Right lung (tissue), 10 donors: ENCODE results near the gene TNFRSF25. TPM values are rescaled to one million over a fixed set of nuclear protein-coding genes. Genes with fewer than 3 reads are reported as not detected.

Source experiments
- DNase-seq, 2 donors: peaks; one replicate each; pipeline ENCODE4 v3.0.0-alpha.2; 2013
- long read RNA-seq, 8 donors: transcript quantifications; one replicate each; lab custom pipeline, GENCODE V29; 2026
- polyA plus RNA-seq, 5 donors: library from polyadenylated mRNA; unstranded; fragments of 120-200 nt; gene quantifications; one replicate each; pipeline versions ENCODE4 v1.2.1 to v1.2.3, GENCODE V29; 2013; ENCODE audit warnings: inconsistent platforms in 1 of 5, low replicate concordance in 1 of 5; ENCODE audit not compliant: insufficient read length in 5 of 5, insufficient read depth in 1 of 5

Gene TNFRSF25, protein sequence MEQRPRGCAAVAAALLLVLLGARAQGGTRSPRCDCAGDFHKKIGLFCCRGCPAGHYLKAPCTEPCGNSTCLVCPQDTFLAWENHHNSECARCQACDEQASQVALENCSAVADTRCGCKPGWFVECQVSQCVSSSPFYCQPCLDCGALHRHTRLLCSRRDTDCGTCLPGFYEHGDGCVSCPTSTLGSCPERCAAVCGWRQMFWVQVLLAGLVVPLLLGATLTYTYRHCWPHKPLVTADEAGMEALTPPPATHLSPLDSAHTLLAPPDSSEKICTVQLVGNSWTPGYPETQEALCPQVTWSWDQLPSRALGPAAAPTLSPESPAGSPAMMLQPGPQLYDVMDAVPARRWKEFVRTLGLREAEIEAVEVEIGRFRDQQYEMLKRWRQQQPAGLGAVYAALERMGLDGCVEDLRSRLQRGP
- 10 to 100 TPM; 16.5 to 32.9 (median 27.1) TPM for polyA plus RNA-seq
- long read RNA-seq, donor 1, transcript TNFRSF25-211 (4 exons, 1,591 nt) = major isoform, 9 of 23 reads
- long read RNA-seq, donor 1, partial matches to known transcripts = 12 of 23 reads
- long read RNA-seq, donor 1, other reads (novel, unspliced or antisense) = 0 of 23 reads
- long read RNA-seq, donor 2, partial matches to known transcripts = 0 of 3 reads
- long read RNA-seq, donor 2, other reads (novel, unspliced or antisense) = 0 of 3 reads
- long read RNA-seq, donor 3, transcript TNFRSF25-211 (4 exons, 1,591 nt) = major isoform, 10 of 24 reads
- long read RNA-seq, donor 3, partial matches to known transcripts = 10 of 24 reads
- long read RNA-seq, donor 3, other reads (novel, unspliced or antisense) = 0 of 24 reads
- long read RNA-seq, donor 4, partial matches to known transcripts = 0 of 4 reads
- long read RNA-seq, donor 4, other reads (novel, unspliced or antisense) = 0 of 4 reads
- long read RNA-seq, donor 5, partial matches to known transcripts = 5 of 11 reads
- long read RNA-seq, donor 5, other reads (novel, unspliced or antisense) = 0 of 11 reads
- long read RNA-seq, donor 6, transcript TNFRSF25-211 (4 exons, 1,591 nt) = major isoform, 11 of 24 reads
- long read RNA-seq, donor 6, partial matches to known transcripts = 6 of 24 reads
- long read RNA-seq, donor 6, other reads (novel, unspliced or antisense) = 0 of 24 reads
- long read RNA-seq, donor 7, transcript TNFRSF25-211 (4 exons, 1,591 nt) = major isoform, 8 of 36 reads
- long read RNA-seq, donor 7, transcript TNFRSF25-204 (10 exons, 1,625 nt) = minor isoform, 5 of 36 reads
- long read RNA-seq, donor 7, partial matches to known transcripts = 16 of 36 reads
- long read RNA-seq, donor 7, other reads (novel, unspliced or antisense) = 0 of 36 reads
- long read RNA-seq, donor 8, partial matches to known transcripts = 0 of 2 reads
- long read RNA-seq, donor 8, other reads (novel, unspliced or antisense) = 0 of 2 reads

DNA sequence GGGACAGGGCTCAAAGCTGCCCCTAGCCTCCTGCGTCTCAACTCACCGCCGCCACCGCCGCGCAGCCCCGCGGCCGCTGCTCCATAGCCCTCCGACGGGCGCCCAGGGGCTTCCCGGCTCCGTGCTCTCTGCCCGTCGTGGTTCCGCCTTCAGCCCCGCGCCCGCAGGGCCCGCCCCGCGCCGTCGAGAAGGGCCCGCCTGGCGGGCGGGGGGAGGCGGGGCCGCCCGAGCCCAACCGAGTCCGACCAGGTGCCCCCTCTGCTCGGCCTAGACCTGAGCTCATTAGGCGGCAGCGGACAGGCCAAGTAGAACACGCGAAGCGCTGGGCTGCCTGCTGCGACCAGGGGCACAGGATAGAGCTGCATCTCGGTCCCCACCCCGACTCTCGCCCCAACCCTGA is at the start of gene TNFRSF25:
TNFRSF25 (minus strand) TSS at position 151 of the 400 bp plus-strand sequence; CDS start at position 85, 66 bp downstream.
- DNase-seq = no peak

DNA sequence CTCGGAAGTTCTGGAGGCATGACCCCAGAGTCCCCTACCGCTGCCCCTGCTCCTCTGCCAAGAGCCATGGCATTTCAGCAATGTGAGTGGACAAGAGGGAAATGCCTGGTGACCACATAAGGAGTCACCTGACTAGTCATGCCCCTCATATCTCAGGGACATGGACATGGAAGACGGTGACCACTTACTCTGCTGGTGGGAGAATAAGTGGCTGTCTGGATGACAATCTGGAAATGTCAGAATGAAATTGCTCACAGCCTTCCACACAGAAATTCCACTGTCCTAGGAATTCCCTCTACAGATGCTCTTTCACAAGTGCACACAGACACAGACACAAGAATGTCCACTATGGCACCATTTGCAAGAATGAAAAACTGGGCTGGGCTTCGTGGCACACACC is 49.8 kb upstream of the TNFRSF25 start:
- DNase-seq = no peak

DNA sequence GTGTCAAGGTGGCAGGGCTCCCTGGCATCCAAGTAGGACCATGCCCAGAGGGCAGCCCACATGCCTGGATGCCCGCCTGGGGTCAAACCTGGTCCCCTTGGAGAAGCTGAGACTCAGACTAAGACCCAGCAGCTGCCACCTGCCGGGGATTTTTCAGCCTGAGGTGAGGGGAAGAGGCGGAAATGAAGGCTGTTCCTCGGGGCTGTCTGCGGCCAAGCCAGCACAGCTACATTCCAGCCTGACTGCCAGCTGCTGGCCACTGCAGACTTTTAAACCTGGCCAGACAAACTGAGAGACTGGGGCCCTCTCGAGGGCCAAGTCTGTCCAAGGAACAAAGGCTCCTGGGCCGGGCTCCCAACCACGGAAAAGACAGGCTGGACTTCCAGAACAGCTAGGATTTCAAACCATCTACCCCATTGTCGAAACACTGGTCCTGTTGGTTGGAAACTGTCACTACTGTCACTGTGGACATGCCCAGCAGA is 47.4 kb upstream of the TNFRSF25 start:
- no peak for DNase-seq

DNA sequence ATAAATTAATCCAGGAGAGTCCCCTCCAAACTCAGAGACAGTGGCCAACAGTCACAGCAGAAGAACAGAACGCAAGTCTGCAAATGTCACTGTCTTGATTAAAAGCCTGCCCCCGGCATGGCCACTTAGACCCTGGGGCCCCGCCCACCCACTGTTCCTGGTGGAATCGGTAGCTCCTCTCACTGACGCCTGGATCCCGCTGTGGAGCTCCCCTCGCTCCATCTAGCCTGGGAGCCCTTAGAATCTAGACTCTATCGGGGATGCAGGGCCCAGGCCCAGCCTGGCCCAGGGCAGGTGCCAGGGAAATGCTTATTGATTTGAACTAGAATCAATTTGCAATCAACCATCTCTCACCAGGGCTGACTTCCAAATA is 46.9 kb upstream of the TNFRSF25 start:
- DNase-seq = no peak

DNA sequence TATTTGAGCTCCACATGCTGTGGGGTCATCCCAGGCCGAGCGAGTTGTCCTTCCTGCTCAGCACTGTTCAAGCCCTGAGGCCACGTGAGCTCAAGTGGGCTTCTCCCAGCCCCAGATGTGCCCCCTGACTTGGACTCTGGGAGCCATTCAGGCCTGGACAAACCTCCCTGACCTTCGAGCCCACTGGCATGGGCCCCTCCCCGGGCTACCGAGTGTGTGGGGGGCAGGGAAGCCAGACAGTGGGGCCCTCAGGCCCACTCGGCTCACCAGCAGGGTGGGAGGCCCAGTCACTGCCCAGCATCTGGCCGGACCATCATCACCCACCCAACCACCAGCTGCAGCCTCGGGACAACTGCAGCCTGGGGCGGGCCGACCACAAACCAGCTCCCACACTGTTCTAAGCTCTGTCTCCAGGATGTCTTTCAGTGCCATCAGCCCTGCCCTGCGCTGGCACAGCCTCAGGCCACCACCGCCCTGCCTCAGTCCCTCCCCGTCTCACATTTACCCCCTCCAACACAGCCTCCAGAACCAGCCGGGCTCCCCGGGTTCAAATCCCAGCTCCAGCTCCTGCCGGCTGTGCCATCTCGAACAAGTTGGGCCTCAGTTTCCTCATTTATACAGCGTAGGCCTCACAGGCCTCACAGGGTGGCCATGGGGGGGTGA is 46.4 kb upstream of the TNFRSF25 start:
- DNase-seq = no peak

DNA sequence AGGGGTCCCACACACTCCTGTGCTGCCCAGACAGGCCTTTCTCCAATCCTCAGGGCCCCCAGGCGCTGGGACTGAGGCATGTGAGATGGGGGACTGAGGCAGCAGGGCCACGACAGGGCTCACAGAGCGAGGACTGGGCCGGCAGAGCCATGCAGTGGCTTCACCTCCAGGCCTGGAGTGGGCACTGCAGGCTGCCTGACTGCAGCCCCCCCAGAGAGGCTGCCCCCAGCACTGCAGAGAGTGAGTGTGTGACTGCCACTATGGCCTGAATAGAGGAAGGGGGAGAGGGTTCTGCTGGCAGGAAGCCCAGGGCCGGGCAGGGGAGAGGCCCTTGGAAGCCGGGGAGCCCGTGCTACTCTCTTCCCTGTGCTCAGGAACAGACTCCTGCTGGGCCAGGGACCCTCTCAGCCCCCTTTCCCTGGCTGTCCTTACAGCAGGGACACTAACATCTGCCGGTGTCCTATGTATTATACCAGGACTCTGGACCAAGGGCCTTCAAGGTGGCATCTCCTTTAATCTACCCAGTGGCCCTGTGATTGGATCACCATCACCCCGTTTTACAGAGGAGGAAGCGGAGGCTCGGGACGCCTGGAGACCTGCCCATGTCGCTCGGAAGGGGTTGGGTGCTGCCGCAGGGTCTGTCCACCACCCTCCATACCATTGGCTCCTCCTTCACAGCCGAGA is 45.7 kb upstream of the TNFRSF25 start:
- DNase-seq = no peak

DNA sequence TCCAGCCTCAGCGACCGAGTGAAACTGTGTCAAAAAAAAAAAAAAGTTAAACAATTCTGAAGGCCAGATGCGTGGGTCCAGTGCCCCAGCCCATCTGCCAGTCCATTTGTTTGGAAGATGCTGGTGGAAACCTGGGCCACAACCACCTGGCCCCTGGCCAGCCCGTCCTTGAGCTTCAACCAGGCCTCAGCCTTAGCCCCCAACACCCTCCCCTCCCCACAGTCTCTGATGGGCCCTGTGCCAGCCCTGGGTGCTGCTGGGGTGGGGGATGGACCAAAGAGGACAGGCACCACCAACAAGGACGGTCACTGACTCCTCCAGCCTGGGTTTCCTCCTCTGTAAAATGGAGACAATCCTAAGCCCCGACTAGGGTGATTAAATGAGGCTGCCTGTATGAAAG is 45.1 kb upstream of the TNFRSF25 start:
- DNase-seq = no peak

DNA sequence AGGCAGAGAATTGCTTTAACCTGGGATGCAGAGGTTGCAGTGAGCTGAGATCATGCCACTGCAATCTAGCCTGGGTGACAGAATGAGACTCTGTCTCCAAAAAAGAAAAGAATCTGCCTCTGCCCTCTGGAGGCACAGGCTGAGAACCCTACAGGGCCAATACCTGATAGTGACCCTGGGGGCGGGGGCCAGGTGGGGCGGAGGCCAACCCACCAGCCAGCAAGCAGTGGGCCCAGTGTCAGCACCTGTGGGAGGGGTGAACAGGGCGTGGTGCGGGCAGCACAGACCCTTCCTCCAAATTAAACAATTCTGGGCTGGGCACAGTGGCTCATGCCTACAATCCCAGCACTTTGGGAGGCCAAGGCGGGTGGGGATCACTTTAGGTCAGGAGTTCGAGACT is 44.5 kb upstream of the TNFRSF25 start:
- DNase-seq = no peak

DNA sequence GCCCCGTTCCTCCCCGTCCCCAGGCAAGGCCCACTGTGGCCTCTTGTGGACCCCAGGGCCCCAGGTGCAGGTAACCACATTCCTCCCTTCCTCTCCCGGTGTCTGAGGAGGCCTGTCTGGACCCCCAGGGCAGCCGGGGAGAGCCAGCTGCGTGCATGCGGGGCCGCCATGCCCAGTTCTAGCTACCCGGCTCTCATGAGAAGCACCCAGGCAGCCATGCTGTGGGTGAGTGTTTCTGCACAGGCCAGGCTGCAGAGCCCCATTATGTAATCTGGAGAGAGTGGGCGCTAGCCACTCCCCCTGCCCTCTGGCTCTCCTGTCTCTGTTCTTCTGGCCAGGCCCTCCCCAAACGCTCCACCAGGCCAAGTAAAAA is 43.9 kb upstream of the TNFRSF25 start:
- no peak for DNase-seq

DNA sequence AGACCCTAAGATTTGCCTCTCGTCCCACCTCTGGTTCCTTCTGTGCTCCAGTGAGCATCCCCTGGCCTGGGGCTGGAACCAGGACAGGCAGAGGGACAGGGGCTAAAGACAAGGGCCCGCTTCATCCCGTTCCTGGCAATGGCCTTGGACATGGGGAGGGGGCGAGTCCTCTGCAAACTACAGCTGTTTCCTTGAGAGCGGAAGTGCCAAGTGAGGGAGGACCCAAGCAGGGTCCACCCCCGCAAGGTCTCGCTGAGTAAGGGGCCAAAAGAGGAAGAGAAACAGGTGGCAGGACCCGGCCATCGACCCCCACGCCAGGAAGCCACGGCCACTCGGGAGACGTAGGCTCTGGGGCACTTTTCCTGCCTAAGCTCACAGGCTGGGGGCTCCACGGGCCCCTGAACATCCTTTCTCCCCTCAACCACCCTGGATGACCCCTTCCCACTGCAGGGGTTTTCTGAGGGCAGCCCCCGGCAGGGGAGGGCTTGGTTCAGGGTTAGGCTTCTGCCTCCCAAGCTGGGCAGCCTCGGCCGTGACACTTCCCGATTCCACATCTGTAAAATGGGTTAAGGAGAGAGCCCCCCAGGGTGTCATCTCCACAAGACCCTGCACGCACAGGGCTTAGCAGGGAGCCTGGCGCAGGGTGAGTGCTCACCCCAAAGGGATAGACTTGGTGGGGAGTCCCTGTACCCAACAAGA is 43.4 kb upstream of the TNFRSF25 start:
- DNase-seq = no peak

DNA sequence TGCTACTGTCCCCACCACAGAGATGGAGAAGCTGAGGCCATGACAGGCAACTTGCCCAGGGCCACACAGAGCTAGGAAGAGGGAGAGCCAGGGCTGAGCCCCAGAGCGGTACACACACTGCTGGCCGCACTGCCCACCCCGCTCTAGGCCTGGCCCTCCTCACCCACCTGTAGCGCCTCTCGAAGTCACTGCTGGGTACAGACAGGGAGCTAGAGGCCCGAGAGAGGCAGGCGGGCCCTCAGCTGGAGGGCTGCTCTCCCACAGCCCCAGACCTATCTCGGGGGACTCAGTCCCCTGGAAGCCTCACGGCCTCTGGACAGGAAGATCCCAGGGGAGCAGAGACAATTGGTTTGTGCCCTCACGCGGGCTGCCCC is 42.8 kb upstream of the TNFRSF25 start:
- no peak for DNase-seq

DNA sequence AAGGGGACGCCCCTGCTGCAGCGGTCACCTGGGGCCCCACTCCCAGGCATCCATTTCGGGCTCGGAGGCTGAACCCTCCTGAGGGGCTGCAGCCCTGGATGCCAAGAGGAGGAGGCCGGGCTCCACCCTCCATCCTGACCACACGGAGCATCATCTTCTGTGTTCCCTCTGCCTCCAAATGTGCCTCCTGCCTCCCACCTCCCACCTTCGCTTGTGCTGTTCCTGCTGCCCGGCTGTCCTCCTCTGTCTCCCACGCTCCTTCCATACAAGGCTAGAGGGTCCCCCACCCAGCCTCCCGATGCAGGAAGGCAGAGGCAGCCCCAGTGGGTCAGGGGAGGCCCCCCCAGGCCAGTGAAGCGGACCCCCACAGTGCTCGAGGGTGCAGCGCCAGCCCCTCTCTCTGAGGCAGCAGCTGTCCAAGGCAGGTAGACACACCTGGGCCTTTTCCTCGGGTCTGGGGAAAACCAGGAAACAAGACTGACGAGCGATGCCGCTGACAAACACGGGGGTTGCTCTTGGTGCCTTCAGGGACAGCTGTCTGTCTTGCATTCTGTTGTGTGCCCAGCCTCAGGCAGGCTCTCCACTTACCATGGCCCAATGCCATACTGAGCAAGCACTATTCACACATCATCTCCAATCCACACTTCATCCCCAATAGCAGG is 42.3 kb upstream of the TNFRSF25 start:
- no peak for DNase-seq

DNA sequence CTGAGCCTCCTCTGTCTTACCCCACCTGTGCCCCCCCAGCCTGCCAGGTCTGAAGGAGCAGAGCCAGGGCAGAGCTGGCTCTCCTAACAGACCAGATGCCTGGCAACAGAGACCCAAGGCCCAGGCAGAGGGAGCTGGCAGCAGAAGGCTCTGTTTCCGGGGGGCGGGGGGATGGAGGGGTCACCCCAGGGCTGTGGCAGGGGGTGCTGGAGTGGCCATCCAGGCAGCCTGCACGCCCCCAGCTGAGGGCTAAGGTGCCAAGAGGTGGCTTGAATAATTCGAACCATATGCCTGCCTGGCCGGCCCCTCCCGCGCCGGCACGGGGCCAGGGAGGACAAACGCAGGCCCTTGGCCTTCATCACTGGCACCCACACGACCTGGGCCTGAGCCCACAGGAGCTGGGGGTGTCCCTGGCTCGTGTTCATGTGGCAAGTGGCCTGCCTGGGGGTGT is 41.5 kb upstream of the TNFRSF25 start:
- DNase-seq = no peak

DNA sequence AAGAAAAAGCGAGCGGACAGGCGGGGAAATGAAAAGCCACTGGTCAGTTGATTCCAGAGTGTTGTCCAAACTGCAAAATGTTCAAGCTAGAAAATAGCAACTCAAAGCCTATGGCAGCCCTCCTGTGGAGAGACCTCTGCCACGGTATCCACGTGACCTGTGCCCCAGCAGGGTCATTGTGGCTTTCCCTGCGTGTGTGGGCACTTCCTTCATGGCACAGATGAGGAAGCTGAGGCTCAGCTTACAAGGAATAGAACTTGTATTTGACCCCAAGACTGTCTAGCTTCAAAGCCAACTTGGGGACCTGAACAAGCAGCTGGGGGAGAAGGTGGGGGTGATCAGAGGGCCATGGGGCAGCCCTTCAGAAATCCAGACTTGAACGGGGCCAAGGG is 41.1 kb upstream of the TNFRSF25 start:
- DNase-seq = no peak

DNA sequence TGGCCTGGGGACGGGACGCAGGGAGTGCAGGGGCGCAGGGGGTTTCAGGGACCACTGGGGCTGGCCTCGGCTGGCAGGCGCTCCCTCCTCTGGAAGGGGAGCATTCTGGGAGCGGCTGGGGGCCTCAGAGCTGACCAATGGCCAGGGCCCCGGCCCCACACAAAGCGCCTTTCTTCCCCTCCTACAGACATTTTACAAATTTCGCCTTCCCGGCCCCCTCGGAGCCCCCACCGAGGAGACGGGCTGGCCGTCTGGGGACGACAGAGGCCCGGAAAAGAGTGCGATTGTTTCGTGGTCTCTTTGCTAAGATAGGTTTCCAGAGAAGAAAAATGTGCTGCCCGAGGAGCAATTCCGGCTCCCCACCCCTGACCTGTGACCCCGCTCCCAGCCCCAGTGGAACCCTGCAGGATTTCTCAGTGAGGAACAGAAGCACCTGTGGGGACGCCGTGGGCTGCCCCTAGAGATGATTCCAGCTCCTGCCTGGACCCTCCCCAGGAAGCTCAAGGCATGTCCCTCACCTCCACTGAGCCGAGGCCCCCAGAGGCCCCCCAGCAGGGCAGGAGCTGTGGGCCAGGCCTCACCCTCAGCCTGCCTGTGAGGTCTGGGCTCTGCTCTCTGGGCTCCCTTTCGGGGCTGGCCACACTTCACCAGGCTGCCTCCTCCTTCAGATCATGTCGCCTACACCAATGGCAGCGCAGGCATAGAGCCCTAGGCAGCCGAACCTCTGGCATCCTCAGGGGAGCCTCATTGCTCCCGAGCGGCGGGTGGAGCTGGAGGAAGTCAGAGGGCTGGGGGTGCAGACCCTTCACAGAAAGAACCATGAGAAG is 40.5 kb upstream of the TNFRSF25 start:
- DNase-seq = no peak

DNA sequence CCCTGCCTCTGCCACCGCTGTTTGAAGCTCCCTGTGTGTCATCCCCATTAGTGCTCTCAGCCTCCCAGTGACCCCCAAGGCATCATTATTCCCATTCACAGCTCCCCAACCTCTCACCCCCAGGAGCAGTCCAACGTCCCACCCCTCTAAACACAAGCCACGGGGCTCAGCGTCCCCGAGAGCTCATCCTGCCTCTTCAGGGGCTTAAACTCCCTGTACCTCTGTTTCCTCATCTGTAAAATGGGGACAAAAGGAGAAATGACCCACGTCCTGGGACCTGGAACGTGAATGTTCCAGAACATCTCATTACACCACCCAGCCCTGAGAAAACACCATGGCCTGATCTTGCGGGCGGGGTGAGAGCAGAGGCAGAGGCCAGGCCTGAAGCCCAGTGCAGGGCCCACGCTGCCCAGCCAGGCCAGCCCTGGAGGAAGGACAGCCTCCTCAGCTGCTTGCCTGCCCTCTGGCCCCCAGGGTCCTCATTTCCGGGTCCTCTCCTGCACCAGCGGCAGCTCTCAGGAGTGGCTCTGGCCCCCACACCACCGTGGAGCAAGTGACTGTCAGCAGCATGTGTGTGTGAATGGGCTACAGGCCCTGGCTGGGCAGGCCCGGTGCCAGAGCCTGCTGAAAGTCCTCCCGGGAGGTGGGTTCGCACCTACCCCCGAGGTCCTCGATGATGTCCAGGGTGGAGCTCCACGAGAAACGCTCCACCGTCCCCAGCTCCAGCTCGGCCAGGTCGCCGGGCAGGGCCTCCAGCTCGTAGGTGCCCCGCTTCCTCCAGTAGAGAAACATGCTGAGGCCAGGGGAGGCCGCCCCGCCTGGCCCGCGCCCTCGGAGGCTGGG is 39.6 kb upstream of the TNFRSF25 start:
- no peak for DNase-seq

DNA sequence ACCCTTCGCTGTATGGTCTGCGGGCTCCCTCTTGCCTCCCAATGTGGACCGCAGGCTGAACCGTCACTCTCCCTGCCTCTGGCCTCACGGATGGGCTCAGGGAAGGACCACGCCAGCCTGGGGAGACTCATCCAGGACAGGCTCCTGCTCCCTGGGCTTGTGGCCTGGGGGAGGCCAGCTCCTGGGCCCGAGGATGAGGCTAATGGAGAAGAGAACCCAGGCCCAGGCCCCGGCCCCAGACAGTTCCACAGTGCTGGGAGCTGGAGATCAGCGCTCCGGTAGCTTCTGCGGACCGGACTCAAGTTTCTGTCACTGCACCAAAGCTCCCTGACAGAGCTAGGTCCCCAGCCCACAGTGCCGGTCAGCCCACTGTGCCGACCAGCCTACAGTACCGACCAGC is 38.9 kb upstream of the TNFRSF25 start:
- DNase-seq = no peak
